Hepatocyte (in vitro differentiated cells): ENCODE measurements around the gene PPP2R2C.
A peak's percentile ranks its signal among the peaks of the same experiment; 100 is the strongest.

Source experiments
- CTCF ChIP-seq: fragments of 200-600 bp; sonication (generic); IDR thresholded peaks from 2 replicates; pipeline ENCODE4 v1.5.1; 2016; ENCODE audit warnings: antibody characterized with exemption, mild to moderate bottlenecking; ENCODE audit not compliant: poor library complexity
- EZH2 ChIP-seq: fragments of 200-600 bp; sonication (generic); IDR thresholded peaks from 2 replicates; pipeline ENCODE4 v1.6.1; 2016; ENCODE audit warnings: antibody characterized with exemption, mild to moderate bottlenecking, borderline replicate concordance
- EZH2phosphoT487 ChIP-seq: fragments of 200-600 bp; sonication (generic); IDR thresholded peaks from one replicate; pipeline ENCODE4 v1.6.1; 2018; ENCODE audit warnings: antibody characterized with exemption, mild to moderate bottlenecking, low read depth, moderate library complexity; ENCODE audit not compliant: unreplicated experiment, severe bottlenecking

DNA sequence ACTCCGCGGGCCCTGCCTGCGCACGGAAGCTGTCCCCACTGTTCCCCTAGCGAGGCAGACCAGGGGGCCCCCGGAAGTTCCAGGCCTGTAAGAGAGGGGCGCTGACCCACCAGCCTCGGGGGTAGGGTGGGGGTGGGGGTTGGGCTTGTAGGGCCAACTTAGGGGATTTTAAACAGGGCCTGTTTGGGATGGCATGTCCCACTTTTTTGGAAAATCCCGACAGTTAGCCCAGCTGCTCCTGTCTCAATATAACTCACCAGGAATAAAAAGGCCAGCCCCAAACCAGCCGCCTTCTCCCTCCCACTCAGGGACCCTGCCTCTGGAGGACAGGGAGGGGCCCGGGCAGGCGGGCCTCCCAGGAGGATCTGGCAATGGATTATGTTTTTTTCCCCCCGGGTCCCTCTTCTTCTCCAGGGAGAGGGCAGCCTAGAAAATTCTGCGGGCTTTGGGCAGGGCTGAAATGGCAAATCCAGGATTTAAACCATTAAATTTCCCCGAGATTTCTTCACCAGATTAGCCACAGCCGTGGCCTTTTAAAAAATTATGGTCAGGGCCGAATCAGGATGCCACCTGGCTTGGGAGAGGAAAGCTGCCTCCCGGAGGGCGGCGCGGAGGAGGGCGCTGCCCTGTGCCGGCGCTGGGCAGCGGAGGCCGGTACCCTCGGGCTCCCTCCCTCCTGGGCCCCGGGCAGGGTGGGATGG lies 957 bp downstream of the PPP2R2C start:
- no peak for TF ChIP-seq CTCF
- TF ChIP-seq EZH2phosphoT487: peak; percentile 57
- peak; percentile 76 for TF ChIP-seq EZH2
